K562 (cell line): ENCODE data around the gene GAMT. TPM values are rescaled to one million over a fixed set of nuclear protein-coding genes. Genes with fewer than 3 reads are reported as not detected.
A peak's percentile ranks its signal among the peaks of the same experiment; 100 is the strongest.

ENCODE experiments used
- AFF1 ChIP-seq, 2 experiments: fragments of 450-650 bp; IDR thresholded peaks; 2 replicates each; pipeline ENCODE4 v1.6.1; 2018; ENCODE audit warnings: mild to moderate bottlenecking in 2 of 2, low read depth in 1 of 2; ENCODE audit not compliant: partially characterized antibody in 2 of 2
- CXXC5 ChIP-seq: fragments of 250-450 bp; sonication (Bioruptor Pico); IDR thresholded peaks from 2 replicates; pipeline ENCODE4 v1.8.0; 2022; ENCODE audit warnings: inconsistent platforms, mild to moderate bottlenecking, moderate library complexity
- E2F3 ChIP-seq: fragments of 250-450 bp; sonication (Bioruptor Pico); IDR thresholded peaks from 2 replicates; pipeline ENCODE4 v1.4.0; 2020; ENCODE audit warnings: mild to moderate bottlenecking
- ETV6 ChIP-seq, 3 experiments: fragments of 150-350 bp in 1 of 3; sonication (generic) in 1 of 3; formaldehyde crosslinking in 1 of 3; IDR thresholded peaks; 2 replicates each; pipeline versions ENCODE4 v1.6.1 to v1.8.0; 2014 to 2022; ENCODE audit warnings: borderline replicate concordance in 2 of 3, low read depth in 2 of 3, antibody characterized with exemption in 1 of 3, low read length in 1 of 3, mild to moderate bottlenecking in 1 of 3, missing genetic modification reagents in 1 of 3
- GATAD2A ChIP-seq: fragments of 450-650 bp; IDR thresholded peaks from 2 replicates; pipeline ENCODE4 v1.6.1; 2017
- GTF2B ChIP-seq: IDR thresholded peaks from 2 replicates; pipeline ENCODE4 v1.6.1; 2011; ENCODE audit not compliant: insufficient read length; ENCODE audit errors: extremely low read depth
- GTF2F1 ChIP-seq: IDR thresholded peaks from 2 replicates; pipeline ENCODE4 v1.6.1; 2011; ENCODE audit warnings: low read depth, low read length, improper control_type of control experiment
- HDAC1 ChIP-seq, 2 experiments: fragments of 450-650 bp; IDR thresholded peaks; 2 replicates each; pipeline ENCODE4 v1.6.1; 2016 to 2017; ENCODE audit warnings: inconsistent platforms in 1 of 2, mild to moderate bottlenecking in 1 of 2, moderate library complexity in 1 of 2
- HDGF ChIP-seq: fragments of 450-650 bp; IDR thresholded peaks from 2 replicates; pipeline ENCODE4 v1.6.1; 2016
- KLF13 ChIP-seq: fragments of 450-650 bp; IDR thresholded peaks from 2 replicates; pipeline ENCODE4 v1.6.1; 2016; ENCODE audit warnings: missing genetic modification characterization, low read depth, mild to moderate bottlenecking, missing compliant biosample characterization, moderate library complexity, borderline replicate concordance
- MCM3 ChIP-seq: fragments of 450-650 bp; IDR thresholded peaks from 2 replicates; pipeline ENCODE4 v1.6.1; 2016
- MTA3 ChIP-seq: fragments of 450-650 bp; formaldehyde crosslinking; IDR thresholded peaks from 2 replicates; pipeline ENCODE4 v1.6.1; 2017; ENCODE audit warnings: mild to moderate bottlenecking, borderline replicate concordance
- PCBP1 ChIP-seq: fragments of 200-400 bp; formaldehyde crosslinking; IDR thresholded peaks from 2 replicates; pipeline ENCODE4 v1.6.1; 2018; ENCODE audit warnings: mild to moderate bottlenecking, low read depth, low read length; ENCODE audit not compliant: poor library complexity, severe bottlenecking
- SIN3B ChIP-seq: fragments of 450-650 bp; IDR thresholded peaks from 2 replicates; pipeline ENCODE4 v1.6.1; 2017; ENCODE audit warnings: low read depth, mild to moderate bottlenecking, moderate library complexity
- SMAD3 ChIP-seq: fragments of 450-650 bp; formaldehyde crosslinking; conservative IDR thresholded peaks from 2 replicates; pipeline ENCODE4 v1.4.0; 2020; ENCODE audit warnings: mild to moderate bottlenecking
- SNRNP70 ChIP-seq: fragments of 200-400 bp; formaldehyde crosslinking; optimal IDR thresholded peaks from 2 replicates; pipeline ENCODE3; 2017; ENCODE audit warnings: low read depth, low read length
- TGIF2 ChIP-seq: sonication (generic); formaldehyde crosslinking; IDR thresholded peaks from 2 replicates; pipeline ENCODE4 v1.8.1; 2022; ENCODE audit warnings: mild to moderate bottlenecking, missing genetic modification reagents, moderate library complexity
- VEZF1 ChIP-seq: fragments of 200-800 bp; sonication (Bioruptor generic); IDR thresholded peaks from 2 replicates; pipeline ENCODE4 v1.6.1; 2017; ENCODE audit warnings: missing genetic modification characterization, missing compliant biosample characterization
- ZNF146 ChIP-seq: IDR thresholded peaks from one replicate; pipeline ENCODE4 v1.6.1; 2018; ENCODE audit warnings: missing compliant biosample characterization; ENCODE audit not compliant: unreplicated experiment
- ZNF511 ChIP-seq: sonication (generic); formaldehyde crosslinking; IDR thresholded peaks from 2 replicates; pipeline ENCODE4 v1.8.0; 2022; ENCODE audit warnings: mild to moderate bottlenecking, missing genetic modification reagents
- ZNF561 ChIP-seq: fragments of 450-650 bp; formaldehyde crosslinking; conservative IDR thresholded peaks from 2 replicates; pipeline ENCODE4 v1.4.0; 2020; ENCODE audit warnings: mild to moderate bottlenecking, moderate library complexity
- polyA plus RNA-seq, 8 experiments: library from polyadenylated mRNA; depleted of rRNA in 4 of 8; stranded (reverse) in 5 of 8; unstranded in 3 of 8; fragments of >200 nt; fragmentation: Nextera tagmentation in 2 of 8; fragmentation: Illumina TruSeq in 1 of 8; extraction: Ambion mirVana in 2 of 8; extraction: Trizol in 1 of 8; gene quantifications; 2 replicates each; pipeline versions ENCODE4 v1.2.1 to v1.2.3, GENCODE V29; 2011 to 2014; ENCODE audit warnings: inconsistent platforms in 1 of 8, missing spikeins in 1 of 8
- total RNA-seq, 7 experiments: library from RNA; depleted of rRNA in 6 of 7; stranded (reverse); fragments of >200 nt in 6 of 7; fragmentation: Illumina TruSeq in 2 of 7; extraction: Trizol in 2 of 7; gene quantifications; 2 replicates each; pipeline versions ENCODE4 v1.2.1 to v1.2.3, GENCODE V29; 2011 to 2021; ENCODE audit warnings: low replicate concordance in 1 of 7

Gene GAMT
- total and polyA plus RNA-seq, 9 of the 15 experiments (the other 6 are each of a cell fraction or from before 2014, with no cell fraction given) = 1.3 to 35.3 (median 27.2) TPM

- no peak for TF ChIP-seq ZNF146 (CRISPR knock-in tag)
- no peak for TF ChIP-seq SNRNP70
- no peak for TF ChIP-seq SMAD3 (CRISPR knock-in tag)
- TF ChIP-seq PCBP1 = no peak
- TF ChIP-seq TGIF2 (CRISPR knock-in tag) = peak; percentile 72; the same call in 1 of the 2 replicates
- no peak for TF ChIP-seq GTF2F1
- TF ChIP-seq MTA3 = peak; percentile 48; the same call in 1 of the 2 replicates
- TF ChIP-seq GTF2B = no peak
- TF ChIP-seq GATAD2A = 0 out of 2 replicates have a peak, but pooled peaks have one; percentile 22
- TF ChIP-seq E2F3 (CRISPR knock-in tag) = peak; percentile 81
- no peak for TF ChIP-seq MCM3
- TF ChIP-seq ETV6 (IDR thresholded peaks at IDR 0.05; ENCODE audit: borderline replicate concordance in 1 of 2, low read depth in 2 of 2, low read length in 1 of 2) = no peak
- TF ChIP-seq ETV6 (CRISPR knock-in tag; IDR thresholded peaks at IDR 0.05; ENCODE audit: borderline replicate concordance) = no peak
- no peak for TF ChIP-seq AFF1 (IDR thresholded peaks at IDR 0.05; ENCODE audit: low read depth in 1 of 2, partially characterized antibody in 2 of 2)
- 0 out of 2 replicates have a peak, but pooled peaks have one; percentile 9 for TF ChIP-seq KLF13 (tag)
- TF ChIP-seq HDAC1 (IDR thresholded peaks at IDR 0.05) = no peak
- TF ChIP-seq HDGF = no peak
- TF ChIP-seq ZNF561 = no peak
- peak; percentile 58 for TF ChIP-seq VEZF1 (CRISPR knock-in tag)
- no peak; the same call in 1 of the 2 replicates for TF ChIP-seq ZNF511 (CRISPR knock-in tag)
- peak; percentile 76 for TF ChIP-seq CXXC5 (CRISPR knock-in tag)
- peak; percentile 42; the same call in 1 of the 2 replicates for TF ChIP-seq SIN3B
Measured at GRCh38 chr19:1401138-1401888, at the start of gene GAMT (continued).
